Panc1 (cell line): ENCODE results near the gene MYO1F. TPM values are rescaled to one million over a fixed set of nuclear protein-coding genes. Genes with fewer than 3 reads are reported as not detected.
"Not testable (repeated sequence)": the region's sequence is repeated elsewhere in the genome, so short reads cannot be mapped to it uniquely, and the experiment has no call there.

Experiments used
- ATAC-seq: fragments of 200-7000 bp; cut with Tn5 transposase; 2 replicates; pipeline ENCODE4 v1.9.1; 2020; ENCODE audit warnings: mild to moderate bottlenecking, moderate library complexity
- Bru-seq: library from RNA; stranded (reverse); fragments of 400-500 nt; gene quantifications from one replicate; lab custom pipeline; 2021; lab: Mats Ljungman, UMichigan
- BruChase-seq, 2 experiments: library from RNA; stranded (reverse); fragments of 400-500 nt; gene quantifications; one replicate each; lab custom pipeline; 2021; lab: Mats Ljungman, UMichigan
- BruUV-seq: library from RNA; stranded (reverse); fragments of 400-500 nt; replicated peaks from 2 replicates; lab custom pipeline; 2021; lab: Mats Ljungman, UMichigan
- CTCF ChIA-PET: fragments of 300-600 bp; sonication (Branson Sonifier 250); formaldehyde crosslinking; loops from one replicate; lab custom pipeline; 2022; ENCODE audit warnings: antibody characterized with exemption; lab: Charles Lee
- POLR2A ChIA-PET: fragments of 300-600 bp; sonication (Branson Sonifier 250); formaldehyde crosslinking; loops from one replicate; lab custom pipeline; 2022; ENCODE audit warnings: antibody characterized with exemption; lab: Charles Lee
- DNase-seq: peaks from one replicate; pipeline ENCODE4 v3.0.0-alpha.2; 2010; ENCODE audit warnings: low read depth, low spot score
- H3K27ac ChIP-seq: 2 replicates; pipeline ENCODE4 v1.5.1; 2011; ENCODE audit warnings: mild to moderate bottlenecking, low read length, inconsistent platforms
- H3K27me3 ChIP-seq: fragments of 200-500 bp; sonication (Bioruptor generic); 2 replicates; pipeline ENCODE4 v1.6.0; 2014; ENCODE audit warnings: low read length, inconsistent platforms; ENCODE audit not compliant: control insufficient read depth, insufficient read depth
- H3K36me3 ChIP-seq: fragments of 200-500 bp; sonication (Bioruptor generic); 2 replicates; pipeline ENCODE4 v1.5.1; 2014; ENCODE audit warnings: inconsistent platforms, mild to moderate bottlenecking, low read length, moderate library complexity; ENCODE audit not compliant: control insufficient read depth, insufficient read depth
- H3K4me1 ChIP-seq: 2 replicates; pipeline ENCODE4 v1.5.1; 2011; ENCODE audit warnings: inconsistent platforms, mild to moderate bottlenecking, low read length, moderate library complexity; ENCODE audit not compliant: control insufficient read depth, insufficient read depth
- H3K4me3 ChIP-seq, 2 experiments: 2 replicates each; pipeline ENCODE4 v1.5.1; 2011 to 2012; ENCODE audit warnings: low read depth in 2 of 2, low read length in 2 of 2, mild to moderate bottlenecking in 2 of 2, inconsistent platforms in 1 of 2, moderate library complexity in 1 of 2
- H3K9me3 ChIP-seq: fragments of 200-500 bp; sonication (Bioruptor generic); 2 replicates; pipeline ENCODE4 v1.5.1; 2014; ENCODE audit warnings: low read depth, mild to moderate bottlenecking, inconsistent platforms, low read length, moderate library complexity; ENCODE audit not compliant: control insufficient read depth, insufficient read depth
- CTCF ChIP-seq: fragments of 450-650 bp; IDR thresholded peaks from 2 replicates; pipeline ENCODE4 v1.5.1; 2017; ENCODE audit warnings: mild to moderate bottlenecking
- POLR2AphosphoS5 ChIP-seq: IDR thresholded peaks from 2 replicates; pipeline ENCODE4 v1.6.1; 2012; ENCODE audit warnings: mild to moderate bottlenecking, low read depth, low read length, moderate library complexity
- REST ChIP-seq, 2 experiments: IDR thresholded peaks; 2 replicates each; pipeline ENCODE4 v1.6.1; 2011 to 2012; ENCODE audit warnings: low read depth in 2 of 2, control low read depth in 1 of 2, low read length in 1 of 2, mild to moderate bottlenecking in 1 of 2, moderate library complexity in 1 of 2; ENCODE audit not compliant: insufficient read depth in 1 of 2
- SIN3A ChIP-seq: IDR thresholded peaks from 2 replicates; pipeline ENCODE4 v1.6.1; 2012; ENCODE audit warnings: low read depth, mild to moderate bottlenecking, low read length, moderate library complexity, borderline replicate concordance; ENCODE audit not compliant: insufficient read depth
- TCF7L2 ChIP-seq: IDR thresholded peaks from 2 replicates; pipeline ENCODE4 v1.6.1; 2011; ENCODE audit warnings: mild to moderate bottlenecking, low read depth, low read length, inconsistent platforms
- in situ Hi-C: cut with HindIII; loops from 2 replicates; pipeline ENCODE4 v1.10.0; 2016; ENCODE audit warnings: low sequenced_read_pairs, low pct_unique_long_range_greater_than_20kb
- intact Hi-C: fragments of 100-400 bp; cut with micrococcal nuclease; formaldehyde crosslinking; loops from one replicate; pipeline ENCODE4 v1.10.0; 2022; ENCODE audit not compliant: unreplicated experiment
- long read RNA-seq: library from polyadenylated mRNA; unstranded; transcript quantifications from one replicate; pipeline ENCODE4 v2.0.0, GENCODE V29; 2021; ENCODE audit not compliant: unreplicated experiment
- polyA plus RNA-seq: library from polyadenylated mRNA; unstranded; fragments of >200 nt; gene quantifications from one replicate; pipeline ENCODE4 v1.2.1, GENCODE V29; 2012; ENCODE audit warnings: missing spikeins; ENCODE audit not compliant: insufficient read length
- total RNA-seq: library from RNA; stranded (reverse); gene quantifications from one replicate; pipeline ENCODE4 v1.2.1, GENCODE V29; 2021; ENCODE audit not compliant: unreplicated experiment

MYO1F gene
- total RNA-seq (0.33 TPM), Bru-seq, nascent RNA (percentile 9 among the genes with signal in this experiment), BruChase-seq, experiment 1, labeled RNA remaining after a 2-hour chase (percentile 8 among the genes with signal in this experiment), BruChase-seq, experiment 2, labeled RNA remaining after a 6-hour chase (percentile 11 among the genes with signal in this experiment)
- polyA plus RNA-seq, result 1.7 TPM
- long read RNA-seq, partial matches to known transcripts, result 0 of 1 reads
- long read RNA-seq, other reads (novel, unspliced or antisense), result 1 of 1 reads

DNA sequence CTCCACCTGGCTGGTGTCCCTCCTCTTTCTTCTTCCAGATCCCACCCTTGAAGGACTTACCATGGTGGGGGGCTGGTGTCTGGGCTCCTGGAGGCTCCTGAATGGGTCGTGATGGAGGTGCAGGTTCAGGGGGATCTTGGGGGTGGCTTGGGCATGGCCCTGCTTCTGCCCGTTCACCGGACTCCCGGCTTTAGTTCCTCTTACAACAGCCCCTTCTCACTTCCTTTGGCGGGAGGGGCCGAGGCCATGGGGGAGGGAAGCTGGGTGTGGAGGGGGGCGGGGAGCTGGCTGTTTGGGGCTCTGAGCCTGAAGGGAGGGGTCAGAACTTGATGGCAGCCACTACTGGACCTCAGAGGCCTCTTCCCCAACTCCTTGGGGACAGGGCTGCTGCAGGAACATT, at the start of gene MYO1F:
Gene MYO1F, minus strand, starts transcription at position 196 of the 400 bp plus-strand sequence. Its CDS starts 133 bp downstream, at position 63.
- intact Hi-C loops, result no loop called here
- DNase-seq, result no peak
- ChIA-PET POLR2A (interaction anchor here (0.6 to 0.7 kb wide), 2 partner anchors 24 to 213 kb away, joined by 3 to 5 read pairs; partner anchors contain the start of gene ANGPTL4), CTCF (interaction anchor here (2.0 kb wide), 1 partner anchor 64 kb away, joined by 5 read pairs; the partner anchor contains the start of gene ZNF414)
- H3K27me3 ChIP-seq, result no peaks in the 10 kb centered on the region
- in situ Hi-C loops, result no loop called here
- ATAC-seq, result no peak
- no peaks in the 10 kb centered on the region for H3K4me1 ChIP-seq
- no peak within 1 kb of the TSS for H3K27ac ChIP-seq
- H3K4me3 ChIP-seq, result no peak within 1 kb of the TSS
- no TSS peak for BruUV-seq
- TF ChIP-seq SIN3A (no peak), POLR2AphosphoS5 (no peak), TCF7L2 (no peak), REST (IDR thresholded peaks at IDR 0.05; ENCODE audit: insufficient read depth in 1 of 2, low read depth in 2 of 2, low read length in 1 of 2) (no peak), CTCF (no peak)
- no peaks in the 10 kb centered on the region for H3K36me3 ChIP-seq
- no peaks in the 10 kb centered on the region for H3K9me3 ChIP-seq

GRCh38 chr19:8626842-8627241, 49.6 kb upstream of the MYO1F start:
- in situ Hi-C loops (no loop called here), intact Hi-C loops (no loop called here)
- Histone ChIP-seq H3K4me1 (no peaks in the 10 kb centered on the region), H3K27me3 (no peaks in the 10 kb centered on the region), H3K36me3 (no peaks in the 10 kb centered on the region), H3K27ac (no peak overlapping the region), H3K9me3 (no peaks in the 10 kb centered on the region), H3K4me3 (no peak overlapping the region)
- ChIA-PET CTCF (interaction anchor here (0.6 kb wide), 1 partner anchor 286 kb away, joined by 7 read pairs; no protein-coding TSS in a partner anchor), POLR2A (interaction anchor here (0.7 kb wide), 1 partner anchor 58 kb away, joined by 7 read pairs; no protein-coding TSS in a partner anchor)
- ATAC-seq (no peak), DNase-seq (no peak)
- no peak for TF ChIP-seq POLR2AphosphoS5
- no peak for TF ChIP-seq CTCF
- TF ChIP-seq REST (IDR thresholded peaks at IDR 0.05; ENCODE audit: insufficient read depth in 1 of 2, low read depth in 2 of 2, low read length in 1 of 2), result no peak
- TF ChIP-seq SIN3A, result no peak
- TF ChIP-seq TCF7L2, result no peak
- no TSS peak for BruUV-seq

DNA sequence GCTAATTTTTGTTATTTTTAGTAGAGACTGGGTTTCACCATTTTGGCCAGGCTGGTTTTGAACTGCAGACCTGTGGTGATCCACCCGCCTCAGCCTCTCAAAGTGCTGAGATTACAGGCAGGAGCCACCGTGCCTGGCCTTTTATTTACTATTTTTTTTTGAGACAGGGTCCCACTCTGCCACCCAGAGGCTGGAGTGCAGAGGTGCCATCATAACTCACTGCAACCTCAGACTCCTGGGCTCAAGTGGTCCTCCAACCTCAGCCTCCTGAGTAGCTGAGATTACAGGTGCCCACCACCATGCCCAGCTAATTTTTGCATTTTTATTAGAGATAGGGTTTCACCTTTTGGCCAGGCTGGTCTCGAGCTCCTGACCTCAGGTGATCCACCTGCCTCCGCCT, 45.6 kb upstream of the MYO1F start:
- DNase-seq, H3K27ac ChIP-seq, H3K36me3 ChIP-seq, intact Hi-C loops, BruUV-seq, H3K27me3 ChIP-seq, H3K9me3 ChIP-seq, H3K4me1 ChIP-seq, in situ Hi-C loops, H3K4me3 ChIP-seq: not testable (repeated sequence)
- ChIA-PET CTCF (interaction anchor here (0.6 kb wide), 1 partner anchor 8 kb away, joined by 9 read pairs; no protein-coding TSS in a partner anchor), POLR2A (interaction anchor here (0.7 kb wide), 1 partner anchor 14 kb away, joined by 3 read pairs; no protein-coding TSS in a partner anchor)
- ATAC-seq, result 0 out of 2 replicates have a peak, but pooled peaks have one; percentile 70
